Endothelial cell of umbilical vein (primary cell): ENCODE measurements around the gene SCYGR7. TPM values are rescaled to one million over a fixed set of nuclear protein-coding genes. Genes with fewer than 3 reads are reported as not detected.

Experiments used
- BruUV-seq: library from RNA; stranded (reverse); fragments of 400-500 nt; replicated peaks from 2 replicates; lab custom pipeline; 2021; lab: Mats Ljungman, UMichigan
- CTCF ChIA-PET: fragments of 300-600, 350-600 bp; sonication (Branson Sonifier 250); formaldehyde crosslinking; loops from one replicate; lab custom pipeline; 2021; ENCODE audit warnings: antibody characterized with exemption, inconsistent platforms; lab: Charles Lee
- POLR2A ChIA-PET: fragments of 300-600, 350-600 bp; sonication (Branson Sonifier 250); formaldehyde crosslinking; loops from one replicate; lab custom pipeline; 2021; ENCODE audit warnings: antibody characterized with exemption, inconsistent platforms; lab: Charles Lee
- DNase-seq: peaks from one replicate; pipeline ENCODE4 v3.0.0-alpha.2; 2011; ENCODE audit warnings: low read depth, low spot score
- FAIRE-seq: peaks from 2 replicates; lab custom pipeline; 2011; peaks lifted over from hg19 to GRCh38; lab: Jason Lieb, UNC
- H2AFZ ChIP-seq: 2 replicates; pipeline ENCODE4 v1.6.0; 2012; ENCODE audit warnings: low read depth, low read length, control low read depth, inconsistent platforms
- H3K27ac ChIP-seq: 2 replicates; pipeline ENCODE4 v1.5.1; 2011; ENCODE audit warnings: low read depth, mild to moderate bottlenecking, control low read depth, low read length, moderate library complexity; ENCODE audit not compliant: insufficient read depth
- H3K27me3 ChIP-seq, 2 experiments: 2 replicates each; pipeline versions ENCODE4 v1.6.0 to v1.6.1; 2011; ENCODE audit warnings: low read length in 2 of 2, mixed read lengths in 1 of 2; ENCODE audit not compliant: control insufficient read depth in 2 of 2, insufficient read depth in 2 of 2
- H3K36me3 ChIP-seq, 2 experiments: 2 replicates in 1 of 2; 3 replicates in 1 of 2; pipeline ENCODE4 v1.5.1; 2011; ENCODE audit warnings: low read length in 2 of 2, mild to moderate bottlenecking in 1 of 2, moderate library complexity in 1 of 2; ENCODE audit not compliant: control insufficient read depth in 2 of 2, insufficient read depth in 2 of 2; ENCODE audit errors: extremely low read depth in 1 of 2
- H3K4me1 ChIP-seq: 3 replicates; pipeline ENCODE4 v1.5.1; 2011; ENCODE audit warnings: mild to moderate bottlenecking, low read length; ENCODE audit not compliant: control insufficient read depth, insufficient read depth; ENCODE audit errors: extremely low read depth
- H3K4me2 ChIP-seq: 2 replicates; pipeline ENCODE4 v1.6.1; 2011; ENCODE audit warnings: low read length, control low read depth, mixed read lengths; ENCODE audit not compliant: insufficient read depth
- H3K4me3 ChIP-seq, 3 experiments: fragments of 200-600 bp in 1 of 3; sonication (generic), shearing (Covaris generic) in 1 of 3; replicated peaks in 1 of 3; 2 replicates each; pipeline ENCODE4 v1.5.1; 2011 to 2016; ENCODE audit warnings: control low read depth in 3 of 3, low read length in 3 of 3, mild to moderate bottlenecking in 2 of 3, inconsistent platforms in 1 of 3, low read depth in 1 of 3, moderate library complexity in 1 of 3; ENCODE audit not compliant: insufficient read depth in 1 of 3
- H3K79me2 ChIP-seq: 2 replicates; pipeline ENCODE4 v1.6.0; 2012; ENCODE audit warnings: low read length, inconsistent platforms; ENCODE audit not compliant: control insufficient read depth, insufficient read depth
- H3K9ac ChIP-seq: replicated peaks from 2 replicates; pipeline ENCODE3; 2011; ENCODE audit warnings: low read length, control low read depth; ENCODE audit not compliant: insufficient read depth; ENCODE audit errors: extremely low read depth
- H3K9me1 ChIP-seq: replicated peaks from 3 replicates; pipeline ENCODE4 v1.6.0; 2011; ENCODE audit warnings: mild to moderate bottlenecking, low read length; ENCODE audit not compliant: control insufficient read depth, insufficient read depth; ENCODE audit errors: extremely low read depth
- H3K9me3 ChIP-seq: replicated peaks from 2 replicates; pipeline ENCODE4 v1.5.1; 2012; ENCODE audit warnings: low read length, inconsistent platforms; ENCODE audit not compliant: control insufficient read depth, insufficient read depth
- H4K20me1 ChIP-seq: replicated peaks from 2 replicates; pipeline ENCODE3; 2011; ENCODE audit warnings: mild to moderate bottlenecking, low read length; ENCODE audit not compliant: control insufficient read depth, insufficient read depth; ENCODE audit errors: extremely low read depth
- EZH2 ChIP-seq: IDR thresholded peaks from 2 replicates; pipeline ENCODE4 v1.6.1; 2012; ENCODE audit warnings: borderline replicate concordance, low read depth, mild to moderate bottlenecking, moderate library complexity, low read length, inconsistent platforms; ENCODE audit not compliant: severe bottlenecking
- FOS ChIP-seq: IDR thresholded peaks from 2 replicates; pipeline ENCODE4 v1.6.1; 2011; ENCODE audit warnings: mild to moderate bottlenecking, low read length, moderate library complexity, borderline replicate concordance; ENCODE audit not compliant: insufficient read depth
- GATA2 ChIP-seq: IDR thresholded peaks from 2 replicates; pipeline ENCODE4 v1.7.0; 2011; ENCODE audit warnings: low read depth, mild to moderate bottlenecking, moderate library complexity, mixed read lengths, low read length; ENCODE audit not compliant: insufficient read length, insufficient read depth
- JUN ChIP-seq: IDR thresholded peaks from 2 replicates; pipeline ENCODE4 v1.6.1; 2011; ENCODE audit warnings: borderline replicate concordance, low read depth; ENCODE audit not compliant: insufficient read length, insufficient read depth
- MYC ChIP-seq: IDR thresholded peaks from one replicate; pipeline ENCODE4 v1.6.1; 2011; ENCODE audit warnings: mild to moderate bottlenecking, low read depth, low read length
- POLR2A ChIP-seq: IDR thresholded peaks from 2 replicates; pipeline ENCODE4 v1.6.1; 2012; ENCODE audit warnings: low read depth, mild to moderate bottlenecking, control low read depth, low read length
- POLR2AphosphoS5 ChIP-seq: IDR thresholded peaks from 2 replicates; pipeline ENCODE4 v1.6.1; 2012; ENCODE audit warnings: low read depth, mild to moderate bottlenecking, control low read depth, low read length, moderate library complexity; ENCODE audit not compliant: insufficient read depth
- dilution Hi-C: fragments of 300-500 bp; cut with MboI; formaldehyde crosslinking; loops from one replicate; pipeline ENCODE4 v1.15.0; 2019; ENCODE audit warnings: low sequenced_read_pairs; ENCODE audit not compliant: extremely low pct_ligation_motif_present
- intact Hi-C: fragments of 100-400 bp; cut with micrococcal nuclease; formaldehyde crosslinking; loops from one replicate; pipeline ENCODE4 v1.10.0; 2022
- polyA plus RNA-seq, 4 experiments: library from polyadenylated mRNA; depleted of rRNA in 3 of 4; stranded (reverse) in 3 of 4; unstranded in 1 of 4; fragments of >200 nt; gene quantifications; 2 replicates each; pipeline versions ENCODE4 v1.2.1 to v1.2.3, GENCODE V29; 2011 to 2012; ENCODE audit warnings: missing spikeins in 1 of 4
- total RNA-seq: library from RNA; stranded (reverse); gene quantifications from 2 replicates; pipeline ENCODE4 v1.2.3, GENCODE V29; 2021
- TF ChIP-seq, protein P1 (sequence below), 2 donors: IDR thresholded peaks; 1 replicate in 1 of 2; 2 replicates in 1 of 2; pipeline ENCODE4 v1.5.1; 2011; ENCODE audit warnings: low read length in 2 of 2, mild to moderate bottlenecking in 2 of 2, moderate library complexity in 2 of 2, control low read depth in 1 of 2, inconsistent platforms in 1 of 2, low read depth in 1 of 2; ENCODE audit not compliant: insufficient read depth in 1 of 2; ENCODE audit errors: extremely low read depth in 1 of 2
- TF ChIP-seq, protein P2 (sequence below): IDR thresholded peaks from 2 replicates; pipeline ENCODE4 v1.6.1; 2011; ENCODE audit not compliant: insufficient read depth, insufficient read length

Gene SCYGR7
- total and polyA plus RNA-seq, 2 donors (not counting 3 experiments of a cell fraction or from before 2014, with no cell fraction given): not detected

DNA sequence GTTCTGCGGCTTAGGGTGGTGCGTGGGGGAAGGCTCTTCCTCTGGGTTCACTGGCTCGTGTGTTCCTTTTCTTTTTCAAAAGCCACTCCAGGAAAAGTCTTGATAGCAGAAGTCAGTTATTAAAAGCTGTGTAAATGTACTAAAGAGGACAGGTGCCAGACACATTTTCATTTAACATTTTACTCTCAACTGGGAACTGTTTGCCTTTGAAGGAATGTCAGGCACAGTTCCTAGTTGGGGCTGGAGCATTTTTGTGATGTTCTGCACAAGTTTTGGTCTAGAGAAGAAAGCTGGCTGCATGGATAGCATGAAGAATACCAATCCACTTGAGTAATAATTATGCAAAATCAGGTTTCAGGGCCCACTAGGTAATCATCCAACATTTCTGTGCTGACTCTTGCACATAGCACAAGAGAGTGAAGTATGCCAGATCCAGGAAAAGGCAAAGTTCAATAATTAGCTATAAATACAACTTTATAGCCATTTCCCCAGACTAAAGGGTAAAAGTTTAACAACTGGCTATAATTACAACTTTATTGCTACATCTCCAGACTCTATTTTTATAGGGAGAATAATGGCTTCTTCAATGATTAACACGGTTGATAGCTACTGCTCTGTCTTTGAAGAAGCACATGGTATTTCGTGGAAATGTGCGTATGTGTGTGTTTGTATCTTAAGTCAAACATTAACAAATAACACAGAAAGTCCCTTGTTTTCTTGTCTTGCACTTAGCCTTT, 33.8 kb downstream of the SCYGR7 start:
- dilution Hi-C loops (no loop called here), intact Hi-C loops (no loop called here)
- Histone ChIP-seq H2AFZ (no peak overlapping the region), H3K9me3 (no peaks in the 10 kb centered on the region), H3K9me1 (no peaks in the 10 kb centered on the region), H3K9ac (no peak overlapping the region), H3K4me1 (peaks cover 7% of the 10 kb centered on the region), H3K27ac (no peak overlapping the region), H3K4me3 (no peak overlapping the region), H3K4me2 (no peak overlapping the region), H3K36me3 (no peaks in the 10 kb centered on the region), H3K27me3 (no peaks in the 10 kb centered on the region), H3K79me2 (no peaks in the 10 kb centered on the region), H4K20me1 (no peaks in the 10 kb centered on the region)
- FAIRE-seq (no peak), DNase-seq (no peak)
- POLR2A ChIA-PET: no interaction called here
- no TSS peak for BruUV-seq
- no peak for TF ChIP-seq JUN
- TF ChIP-seq, protein P1, sequence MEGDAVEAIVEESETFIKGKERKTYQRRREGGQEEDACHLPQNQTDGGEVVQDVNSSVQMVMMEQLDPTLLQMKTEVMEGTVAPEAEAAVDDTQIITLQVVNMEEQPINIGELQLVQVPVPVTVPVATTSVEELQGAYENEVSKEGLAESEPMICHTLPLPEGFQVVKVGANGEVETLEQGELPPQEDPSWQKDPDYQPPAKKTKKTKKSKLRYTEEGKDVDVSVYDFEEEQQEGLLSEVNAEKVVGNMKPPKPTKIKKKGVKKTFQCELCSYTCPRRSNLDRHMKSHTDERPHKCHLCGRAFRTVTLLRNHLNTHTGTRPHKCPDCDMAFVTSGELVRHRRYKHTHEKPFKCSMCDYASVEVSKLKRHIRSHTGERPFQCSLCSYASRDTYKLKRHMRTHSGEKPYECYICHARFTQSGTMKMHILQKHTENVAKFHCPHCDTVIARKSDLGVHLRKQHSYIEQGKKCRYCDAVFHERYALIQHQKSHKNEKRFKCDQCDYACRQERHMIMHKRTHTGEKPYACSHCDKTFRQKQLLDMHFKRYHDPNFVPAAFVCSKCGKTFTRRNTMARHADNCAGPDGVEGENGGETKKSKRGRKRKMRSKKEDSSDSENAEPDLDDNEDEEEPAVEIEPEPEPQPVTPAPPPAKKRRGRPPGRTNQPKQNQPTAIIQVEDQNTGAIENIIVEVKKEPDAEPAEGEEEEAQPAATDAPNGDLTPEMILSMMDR (IDR thresholded peaks at IDR 0.05; ENCODE audit: extremely low read depth in 1 of 2, insufficient read depth in 1 of 2, low read depth in 1 of 2, low read length in 2 of 2): no peak
- TF ChIP-seq, protein P2, sequence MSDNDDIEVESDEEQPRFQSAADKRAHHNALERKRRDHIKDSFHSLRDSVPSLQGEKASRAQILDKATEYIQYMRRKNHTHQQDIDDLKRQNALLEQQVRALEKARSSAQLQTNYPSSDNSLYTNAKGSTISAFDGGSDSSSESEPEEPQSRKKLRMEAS: no peak
- no peak for TF ChIP-seq EZH2
- no peak for TF ChIP-seq GATA2
- no peak for TF ChIP-seq FOS
- no peak for TF ChIP-seq POLR2A
- TF ChIP-seq POLR2AphosphoS5: no peak
- no peak for TF ChIP-seq MYC
- CTCF ChIA-PET: interaction anchor here (0.7 to 2.4 kb wide), 4 partner anchors 104 to 461 kb away, joined by 3 to 6 read pairs (median 3); no protein-coding TSS in a partner anchor
